SKM-1 treated with dmso at 0.1 percent for 144 hours (cell line): ENCODE results near the gene NDUFA5.
A peak's percentile ranks its signal among the peaks of the same experiment; 100 is the strongest.

Experiments
- DNase-seq: peaks from one replicate; lab custom pipeline; 2025; ENCODE audit not compliant: unreplicated experiment; lab: John Stamatoyannopoulos, UW

The NDUFA5 gene

DNA sequence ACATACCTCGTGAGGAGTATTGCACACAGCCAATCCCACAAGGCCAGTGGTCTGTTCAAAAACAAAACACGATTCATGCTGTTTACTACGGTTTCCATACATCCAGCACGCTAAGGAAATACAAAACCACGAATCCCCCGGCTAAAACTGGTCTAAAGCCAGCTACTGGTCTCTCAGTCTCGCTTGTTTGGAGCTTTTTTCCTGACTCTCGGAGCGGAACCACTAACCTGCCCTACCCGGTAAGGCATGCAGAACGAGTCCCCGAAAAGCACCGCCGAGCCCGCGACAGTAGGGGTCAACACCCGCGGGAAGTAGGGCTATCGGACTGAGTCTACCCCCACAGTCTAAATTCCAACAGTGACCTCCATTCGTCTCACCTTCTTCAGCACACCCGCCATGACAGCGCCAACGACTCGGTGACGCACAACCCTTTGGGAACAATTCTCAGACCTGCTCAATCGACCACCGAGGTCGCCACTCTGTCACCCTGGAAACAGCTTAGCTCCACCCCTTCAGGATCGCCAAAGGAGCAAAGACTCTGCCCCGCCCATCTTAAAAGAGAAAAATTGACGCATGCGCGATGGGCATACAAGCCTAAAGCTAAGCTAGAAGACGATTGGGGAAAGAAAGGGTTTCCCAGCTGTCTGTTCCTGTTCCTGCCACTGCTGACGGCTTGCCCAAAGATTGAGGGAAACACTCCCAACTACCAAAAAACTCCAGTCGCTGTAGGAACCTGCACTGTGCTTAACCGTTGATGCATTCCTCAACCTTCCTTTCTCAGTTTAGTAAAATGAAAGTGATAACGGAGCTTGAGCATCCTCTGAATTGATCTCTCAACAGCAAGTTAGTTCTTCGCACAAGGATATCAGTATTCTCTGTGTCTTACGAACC, at the start of gene NDUFA5:
TSS of gene NDUFA5 (minus strand) at position 421 of the 891 bp plus-strand sequence. CDS start at position 398, 23 bp downstream.
- peak; percentile 99 for DNase-seq

GRCh38 chr7:123604739-123605138, 47.1 kb upstream of the NDUFA5 start:
- DNase-seq = no peak

GRCh38 chr7:123602648-123603047, 45.0 kb upstream of the NDUFA5 start:
- DNase-seq = no peak

- no peak for DNase-seq
Observed at GRCh38 chr7:123601530-123601929, 43.9 kb upstream of the NDUFA5 start, which contains the start of gene ASB15. Gene ASB15, plus strand, starts transcription at chr7:123601821. Its CDS starts 12,682 bp downstream, at chr7:123614503.

DNA sequence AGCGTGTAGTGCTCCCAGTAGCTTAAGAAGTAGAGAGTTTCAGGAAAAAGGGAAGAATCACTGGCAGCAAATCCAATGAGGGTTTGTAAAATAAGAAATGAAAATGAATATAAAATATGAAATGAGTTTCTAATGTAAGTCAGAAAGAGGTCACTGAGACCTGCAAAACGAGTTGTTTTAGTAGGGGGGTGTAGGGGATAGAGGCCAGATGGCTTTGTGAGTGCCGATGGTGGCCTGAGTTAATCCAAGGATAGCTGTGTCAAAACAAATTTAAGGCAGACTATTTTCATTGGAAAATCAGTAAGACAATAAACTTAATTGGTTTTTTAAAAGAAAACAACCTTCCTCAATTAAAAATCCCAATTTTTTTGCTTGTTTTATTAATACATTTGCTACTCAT, 43.3 kb upstream of the NDUFA5 start:
- DNase-seq = no peak

GRCh38 chr7:123599766-123600165, 42.1 kb upstream of the NDUFA5 start:
- no peak for DNase-seq

- DNase-seq = no peak
Observed at GRCh38 chr7:123598657-123599056, 41.0 kb upstream of the NDUFA5 start.

- DNase-seq = no peak
Observed at GRCh38 chr7:123594813-123595241, 37.2 kb upstream of the NDUFA5 start.

- no peak for DNase-seq
Observed at GRCh38 chr7:123588376-123588775, 30.8 kb upstream of the NDUFA5 start.

DNA sequence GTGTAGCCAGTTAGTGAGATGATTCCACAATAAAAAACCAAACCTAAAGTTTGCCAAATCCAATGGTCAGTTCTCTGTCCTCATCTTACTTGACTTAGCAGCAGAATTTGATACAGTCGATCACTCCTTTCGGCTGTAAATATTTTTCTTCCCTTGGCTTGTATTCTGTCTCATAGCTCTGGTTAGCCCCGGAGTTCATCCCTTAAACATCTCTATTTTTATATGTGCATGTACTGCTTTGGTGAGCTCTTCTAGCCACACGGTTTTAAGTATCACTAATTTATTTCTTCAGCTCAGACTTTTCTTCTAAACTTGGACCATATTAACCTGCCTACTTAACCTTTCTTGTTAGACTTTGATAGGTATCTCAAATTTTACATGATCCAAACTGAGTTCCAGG, 26.2 kb upstream of the NDUFA5 start:
- no peak for DNase-seq

- DNase-seq = no peak
Observed at GRCh38 chr7:123581162-123581459, 23.5 kb upstream of the NDUFA5 start.

DNA sequence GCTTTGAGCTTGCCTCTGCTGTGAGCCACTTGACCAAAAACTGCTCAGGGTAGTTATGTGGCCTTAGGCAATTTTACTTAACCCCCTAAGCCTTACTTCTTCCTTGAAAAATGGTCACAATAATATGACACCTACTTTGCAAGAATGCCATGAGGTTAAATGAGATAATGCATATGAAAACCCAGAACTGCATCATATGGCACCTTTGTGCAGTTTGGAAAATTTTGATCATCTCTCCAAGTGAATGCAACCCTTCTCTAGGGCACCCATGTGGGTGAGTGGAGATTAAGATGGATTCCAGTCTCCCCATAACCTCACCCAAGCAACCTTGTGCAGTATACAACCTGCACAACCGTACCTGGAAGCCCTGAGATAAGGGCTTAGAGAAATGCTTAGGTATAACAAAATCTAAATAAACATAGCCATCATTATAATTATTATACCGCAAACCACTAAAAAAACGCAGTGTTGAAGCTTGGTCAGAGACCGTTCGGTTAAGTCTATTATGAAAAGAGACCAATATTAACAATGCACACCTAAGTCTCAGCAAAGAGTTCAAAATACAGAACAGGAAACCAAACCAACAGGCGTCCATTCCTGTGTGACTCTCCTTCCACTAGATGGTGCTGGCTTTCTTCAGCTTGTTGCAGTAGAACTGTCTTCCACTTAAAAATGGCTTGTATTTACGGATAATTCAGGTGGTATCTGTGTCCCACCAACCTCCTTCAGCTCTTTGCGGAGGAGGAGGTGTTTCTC, 23.0 kb upstream of the NDUFA5 start:
- peak; percentile 32 for DNase-seq

GRCh38 chr7:123579416-123579815, 21.8 kb upstream of the NDUFA5 start:
- DNase-seq = no peak

DNA sequence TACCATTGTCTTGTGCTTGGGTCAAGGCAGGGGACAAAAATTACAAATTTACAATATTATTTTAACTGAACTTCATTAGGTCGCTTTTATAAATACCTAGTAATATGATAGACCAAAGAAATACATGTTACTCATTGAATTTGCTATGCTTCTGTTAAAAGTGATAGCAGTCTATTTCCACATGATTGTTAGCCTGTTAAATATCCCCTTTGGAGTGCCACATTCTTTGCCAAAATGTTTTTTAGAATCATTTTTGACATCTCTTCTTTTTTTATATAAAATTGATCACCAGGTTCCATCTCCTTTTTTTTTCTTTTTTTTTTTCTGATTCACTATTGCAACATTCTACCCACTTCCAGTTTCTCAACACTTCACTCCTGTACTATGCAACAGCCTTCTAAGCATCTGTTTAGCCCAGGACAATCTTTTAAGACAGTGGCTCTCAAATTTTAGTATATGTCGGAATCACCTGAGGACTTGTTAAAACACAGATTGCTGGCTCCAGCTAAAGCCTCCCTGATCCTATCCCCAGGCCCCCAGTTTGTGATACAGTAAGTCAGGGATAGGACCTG, 16.4 kb upstream of the NDUFA5 start:
- peak; percentile 22 for DNase-seq

- DNase-seq = no peak
Observed at GRCh38 chr7:123573341-123573740, 15.7 kb upstream of the NDUFA5 start.

- DNase-seq = no peak
Observed at GRCh38 chr7:123571684-123572083, 14.1 kb upstream of the NDUFA5 start.

- no peak for DNase-seq
Observed at GRCh38 chr7:123571187-123571586, 13.6 kb upstream of the NDUFA5 start.

- DNase-seq = no peak
Observed at GRCh38 chr7:123570390-123571182, 13.0 kb upstream of the NDUFA5 start.

DNA sequence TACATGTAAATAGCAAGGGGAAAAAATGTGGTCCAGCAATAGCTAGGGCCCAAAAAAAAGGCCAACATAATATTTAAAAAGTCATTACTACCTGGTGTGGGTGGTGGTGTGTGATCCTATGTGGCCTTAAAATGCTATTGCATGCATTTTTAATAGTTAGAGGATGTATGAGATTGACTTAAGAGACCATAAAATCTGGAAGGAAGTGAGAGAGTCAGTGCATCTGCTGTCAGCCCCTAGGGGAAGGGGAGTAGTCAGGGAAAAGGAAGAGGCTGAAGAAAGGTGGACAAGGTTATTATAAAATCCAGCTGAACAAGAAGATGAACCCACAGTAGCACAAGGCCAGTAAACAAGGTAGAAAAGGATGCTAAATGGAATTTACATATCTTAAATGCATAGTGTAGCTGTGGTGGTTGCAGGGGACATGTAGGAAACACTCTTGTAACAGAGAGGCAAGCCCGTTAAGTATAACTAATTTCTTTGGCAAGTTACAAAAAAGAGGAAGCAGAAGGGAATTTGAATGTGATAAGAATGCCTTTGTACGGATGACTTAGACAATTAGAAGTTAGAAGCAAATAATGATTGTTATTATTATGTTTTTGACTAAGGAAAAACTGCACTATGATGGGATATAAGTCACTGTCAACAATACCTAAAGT, 11.9 kb upstream of the NDUFA5 start:
- peak; percentile 43 for DNase-seq

DNA sequence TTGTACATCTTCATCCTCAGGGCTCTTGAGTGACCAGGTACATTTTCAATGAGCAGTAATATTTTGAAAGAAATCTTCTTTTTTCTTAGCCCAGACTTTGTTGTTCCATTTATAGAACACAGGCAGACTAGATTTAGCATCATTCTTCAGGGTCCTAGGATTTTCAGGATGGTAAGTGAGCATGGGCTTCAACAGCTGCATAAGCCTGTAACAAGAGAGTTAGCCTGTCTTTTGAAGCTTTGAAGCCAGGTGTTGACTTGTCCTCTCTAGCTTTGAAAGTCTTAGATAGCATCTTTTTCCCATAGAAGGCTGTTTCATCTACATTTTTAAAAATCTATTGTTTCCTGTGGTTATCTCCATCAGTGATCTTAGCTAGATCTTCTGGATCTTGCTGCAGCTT, 4.5 kb upstream of the NDUFA5 start:
- DNase-seq = no peak
